HG03103 (cell line): ENCODE data around the gene KRT71.

Experiments used
- ATAC-seq: cut with Tn5 transposase; IDR thresholded peaks from one replicate; pipeline ENCODE4 v1.9.1; 2021; ENCODE audit warnings: low read depth; ENCODE audit not compliant: unreplicated experiment

Gene KRT71

DNA sequence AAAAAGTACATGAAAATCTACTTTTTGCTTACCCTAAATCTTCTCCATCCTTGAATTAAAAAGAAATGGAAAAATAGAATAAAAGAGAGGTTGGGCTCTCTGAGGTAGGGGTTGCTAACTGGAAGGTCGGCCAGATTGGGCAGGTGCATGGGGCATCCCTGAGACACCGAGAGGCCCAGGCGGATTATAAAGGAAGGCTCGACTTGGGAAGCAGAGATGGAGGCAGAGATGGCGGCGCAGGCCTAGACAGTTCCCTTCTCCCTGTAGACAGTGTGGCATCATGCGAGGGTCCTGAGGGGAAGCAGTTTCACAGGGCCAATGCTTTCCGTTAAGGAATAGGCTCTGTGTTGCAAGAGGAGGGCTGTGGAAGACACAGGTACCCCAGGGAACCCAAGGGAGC, 24.4 kb upstream of the KRT71 start:
- ATAC-seq = no peak

DNA sequence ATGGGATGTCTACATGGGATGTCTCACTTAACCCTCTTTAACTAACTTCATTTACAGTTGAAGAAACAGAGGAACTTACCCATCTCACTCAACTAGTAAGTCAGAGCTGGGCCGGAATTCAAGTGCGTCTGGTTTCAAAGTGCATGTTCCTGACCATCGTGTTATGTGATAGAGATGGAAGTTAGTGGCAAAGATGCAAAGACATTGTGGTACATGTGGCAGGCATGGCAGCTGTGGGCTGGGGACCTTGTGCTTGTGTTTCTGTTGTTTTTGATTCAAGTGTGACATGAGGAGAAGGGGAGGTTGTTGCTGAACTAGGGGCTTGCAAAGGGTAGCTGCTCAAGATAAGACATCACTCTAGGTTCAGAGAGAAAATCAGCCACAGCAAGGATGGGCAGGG, 23.0 kb upstream of the KRT71 start:
- no peak for ATAC-seq

DNA sequence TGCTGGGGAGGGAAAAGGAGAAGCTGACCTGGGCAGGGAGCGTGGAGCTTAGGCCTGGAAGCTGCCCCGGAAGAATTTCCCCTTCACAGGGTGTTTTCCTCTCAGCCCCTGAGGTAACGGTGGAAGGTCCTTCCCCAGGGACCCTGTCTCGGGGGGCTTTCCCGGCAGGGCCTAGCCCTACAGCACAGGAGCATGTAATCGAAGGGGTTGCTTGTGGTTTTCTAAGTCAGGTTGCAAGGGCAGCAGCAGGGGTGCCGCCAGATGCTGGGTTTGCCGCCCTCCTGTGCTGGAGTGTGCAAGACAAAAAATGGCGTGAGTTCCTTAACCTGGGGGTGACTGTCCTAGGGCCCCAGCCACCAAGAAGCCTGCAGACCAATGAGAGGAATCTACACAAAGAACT, 22.3 kb upstream of the KRT71 start:
- ATAC-seq = no peak

- no peak for ATAC-seq
Observed at GRCh38 chr12:52573743-52574142, 20.8 kb upstream of the KRT71 start, which contains the start of gene KRT74. TSS of gene KRT74 (minus strand) at chr12:52573843. CDS start at chr12:52573777, 66 bp downstream.

DNA sequence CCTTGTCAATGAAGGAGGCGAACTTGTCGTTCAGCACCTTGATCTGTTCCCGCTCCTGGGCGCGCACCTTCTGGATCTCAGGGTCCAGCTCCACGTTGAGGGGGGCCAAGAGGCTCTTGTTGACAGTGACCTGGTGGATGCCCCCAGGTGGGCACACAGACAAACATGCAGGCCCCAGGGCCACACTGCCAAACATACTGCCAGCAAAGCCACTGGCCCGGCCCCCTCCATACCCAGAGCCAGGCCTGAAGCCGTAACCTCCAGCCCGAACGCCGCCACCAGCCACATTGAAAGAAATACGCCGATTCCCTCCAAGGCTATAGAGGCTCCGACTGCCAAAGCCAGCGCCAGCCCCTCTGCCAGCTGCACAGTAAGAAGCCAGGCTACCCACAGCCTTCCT, 20.4 kb upstream of the KRT71 start:
- ATAC-seq = no peak

- ATAC-seq = no peak
Observed at GRCh38 chr12:52570511-52570910, 17.6 kb upstream of the KRT71 start.

DNA sequence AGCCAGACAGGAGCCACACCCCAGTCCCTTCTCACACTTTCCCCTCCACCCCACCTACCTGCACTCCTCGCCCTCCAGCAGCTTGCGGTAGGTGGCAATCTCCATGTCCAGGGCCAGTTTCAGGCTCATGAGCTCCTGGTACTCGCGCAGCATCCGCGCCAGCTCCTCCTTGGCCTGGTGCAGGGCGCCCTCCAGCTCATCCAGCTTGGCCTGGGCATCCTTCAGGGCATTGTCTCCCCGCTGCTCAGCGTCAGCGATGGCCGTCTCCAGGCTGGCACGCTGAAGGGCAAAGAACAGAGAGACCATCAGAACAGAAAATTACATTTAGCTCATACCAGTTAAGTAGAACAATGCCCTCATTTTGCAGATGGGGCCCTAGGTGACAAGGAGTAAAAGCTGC, 15.2 kb upstream of the KRT71 start:
- ATAC-seq = no peak

- ATAC-seq = no peak
Observed at GRCh38 chr12:52566847-52567291, 13.9 kb upstream of the KRT71 start.

- no peak for ATAC-seq
Observed at GRCh38 chr12:52564582-52564981, 11.6 kb upstream of the KRT71 start.

- ATAC-seq = no peak
Observed at GRCh38 chr12:52561880-52562449, 9.0 kb upstream of the KRT71 start.

- ATAC-seq = no peak
Observed at GRCh38 chr12:52559979-52560378, 7.0 kb upstream of the KRT71 start.

- ATAC-seq = no peak
Observed at GRCh38 chr12:52558781-52559445, 6.0 kb upstream of the KRT71 start.

GRCh38 chr12:52557476-52557875, 4.5 kb upstream of the KRT71 start:
- no peak for ATAC-seq

DNA sequence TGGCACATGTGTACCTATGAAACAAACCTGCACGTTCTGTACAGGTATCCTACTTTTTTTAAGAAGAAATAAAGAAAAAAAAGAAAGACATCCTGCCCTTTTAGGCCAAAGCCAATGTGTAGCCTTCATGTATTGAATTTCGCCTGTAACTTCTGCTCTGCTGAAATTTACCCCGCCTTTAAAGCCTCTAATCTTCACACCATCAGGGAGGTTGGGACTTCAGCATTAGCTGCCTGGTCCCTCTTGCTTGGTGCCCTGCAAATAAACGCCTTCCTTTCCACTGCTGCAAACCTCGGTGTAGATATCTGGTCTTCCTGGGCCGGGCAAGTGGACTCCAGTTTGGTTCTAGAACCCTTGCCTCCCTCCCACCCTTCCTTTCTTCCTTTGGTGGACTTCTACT, 2.6 kb upstream of the KRT71 start:
- ATAC-seq = no peak

GRCh38 chr12:52552055-52552454, 890 bp downstream of the KRT71 start:
- no peak for ATAC-seq

- no peak for ATAC-seq
Observed at GRCh38 chr12:52551216-52551865, 1.6 kb downstream of the KRT71 start.

DNA sequence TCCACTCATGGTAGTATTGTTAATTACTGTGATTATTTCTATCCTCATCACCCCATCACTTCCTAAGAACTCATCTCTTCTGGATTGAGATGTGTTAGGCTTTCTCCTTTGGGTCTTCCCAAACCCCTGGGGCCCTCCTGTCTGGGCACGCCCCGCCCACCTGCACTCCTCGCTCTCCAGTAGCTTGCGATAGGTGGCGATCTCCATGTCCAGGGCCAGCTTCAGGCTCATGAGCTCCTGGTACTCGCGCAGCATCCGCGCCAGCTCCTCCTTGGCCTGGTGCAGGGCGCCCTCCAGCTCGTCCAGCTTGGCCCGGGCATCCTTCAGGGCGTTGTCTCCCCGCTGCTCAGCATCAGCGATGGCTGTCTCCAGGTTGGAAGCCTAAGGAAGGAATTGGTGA, 6.8 kb downstream of the KRT71 start:
- ATAC-seq = no peak

DNA sequence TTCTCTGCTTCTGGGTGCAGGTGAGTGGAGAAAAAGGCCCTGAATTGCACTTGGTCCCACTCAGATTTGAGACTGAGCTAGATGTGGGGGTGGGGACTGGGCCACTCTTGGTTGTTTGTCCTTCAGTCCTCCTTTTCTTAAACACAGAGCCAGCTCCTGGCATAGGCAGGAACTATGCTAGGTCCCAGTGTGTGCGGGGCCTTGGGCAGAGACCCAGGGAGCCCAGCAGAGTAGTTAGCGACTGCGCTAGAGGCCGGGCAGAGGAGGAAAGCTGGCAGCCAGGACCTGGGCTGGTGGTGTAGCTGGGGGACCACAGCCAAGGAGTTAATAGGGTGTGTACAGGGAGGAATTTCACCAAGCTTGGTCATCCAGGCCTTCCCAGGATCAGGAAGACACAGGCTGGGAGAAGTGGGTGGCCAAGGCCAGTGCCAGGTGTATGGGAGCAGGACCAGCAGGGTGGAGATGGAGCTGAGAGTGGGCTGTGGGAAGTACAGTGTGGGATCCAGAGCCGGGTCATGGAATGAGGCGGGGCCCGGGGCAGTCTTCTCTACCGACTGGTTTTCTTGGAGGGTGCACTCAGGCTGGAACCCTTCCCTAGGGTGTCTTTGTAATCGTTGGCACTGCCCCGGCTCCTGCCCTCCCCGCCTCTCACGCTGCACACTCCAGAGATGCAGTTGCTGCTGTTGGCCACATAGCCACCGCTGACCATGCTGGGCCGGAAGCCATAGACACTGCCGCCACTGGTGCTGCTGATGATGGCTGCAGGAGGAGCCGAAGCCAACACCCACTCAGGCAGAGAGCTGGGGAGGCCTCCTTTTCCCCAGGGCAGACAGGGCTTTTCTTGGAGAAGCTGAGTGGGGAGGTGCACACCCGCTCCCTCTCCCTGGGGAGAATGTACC, 8.7 kb downstream of the KRT71 start:
- no peak for ATAC-seq

DNA sequence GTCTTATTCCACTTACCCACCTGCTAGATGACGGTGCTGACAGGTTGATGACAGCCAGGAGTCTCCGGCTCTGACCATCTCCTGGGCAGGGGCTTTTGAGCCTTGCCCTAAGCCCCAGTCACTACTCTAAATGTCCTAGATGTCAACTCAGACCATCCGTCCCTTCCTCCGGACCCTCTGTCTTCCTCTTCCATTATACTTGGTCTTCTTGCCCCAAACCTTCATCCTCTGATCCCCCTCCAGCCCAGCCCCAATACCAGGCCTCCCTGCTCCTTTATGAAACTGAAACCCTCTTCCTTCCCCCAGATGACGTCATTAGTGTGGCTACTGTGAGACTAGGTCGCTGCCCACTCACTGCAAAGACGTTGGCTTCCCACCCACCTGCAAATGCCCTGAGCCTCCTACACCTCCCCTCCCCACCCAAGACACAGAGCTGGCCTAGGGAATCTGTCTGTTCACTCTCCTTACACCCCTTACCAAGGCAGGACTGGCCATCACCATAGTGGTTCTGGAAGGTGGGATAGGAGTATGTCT, 10.1 kb downstream of the KRT71 start:
- no peak for ATAC-seq

GRCh38 chr12:52542157-52542556, 10.8 kb downstream of the KRT71 start:
- no peak for ATAC-seq

DNA sequence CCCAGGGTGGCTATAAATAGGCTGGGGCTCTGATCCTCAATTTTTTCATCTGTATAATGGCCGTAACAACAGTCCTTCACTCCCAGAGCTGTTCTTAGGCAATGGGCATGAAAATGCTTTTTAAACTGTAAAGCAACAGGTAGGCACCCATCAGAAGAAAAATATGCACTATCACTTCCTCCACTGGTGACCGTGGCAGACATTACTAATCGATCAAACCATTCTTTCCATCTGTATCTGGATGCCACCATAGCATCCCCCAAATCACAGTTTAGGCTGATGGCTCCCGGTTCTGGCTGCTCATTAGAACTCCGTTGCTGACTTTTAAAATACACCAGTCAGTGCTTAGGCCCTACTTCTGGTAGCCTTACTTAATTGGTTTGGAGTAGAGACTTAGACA, 11.2 kb downstream of the KRT71 start:
- ATAC-seq = no peak
